ENCODE data around the gene ABTB2. TPM values are rescaled to one million over a fixed set of nuclear protein-coding genes. Genes with fewer than 3 reads are reported as not detected.

ABTB2 gene
- total RNA-seq, 1 donor from 2014 or later, result 73.0 TPM

DNA sequence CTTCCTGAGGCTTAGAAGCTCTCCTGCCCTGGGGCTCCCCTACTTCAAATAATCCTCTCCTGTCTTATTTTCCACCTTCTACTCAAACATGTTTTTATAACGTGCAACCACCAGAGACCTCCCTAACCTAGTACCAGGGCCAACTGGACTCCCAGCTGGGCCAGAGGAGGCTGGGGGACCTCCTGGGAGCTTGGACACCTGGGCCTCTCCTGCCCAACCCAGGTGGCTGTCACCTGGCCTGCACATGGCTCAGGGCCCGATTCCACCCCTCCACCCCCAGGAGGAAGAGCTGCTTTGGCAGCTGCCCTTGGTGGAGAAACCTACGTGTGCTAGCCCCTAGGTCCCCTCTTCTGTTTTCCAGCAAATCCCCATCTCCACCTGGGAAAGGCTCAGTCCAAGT lies 105.2 kb downstream of the ABTB2 start:
- ATAC-seq (ENCODE audit: low read depth) (no peak), DNase-seq (no peak)
- Mint-ChIP-seq H3K4me1 (peaks cover 47% of the 10 kb centered on the region), H3K9me3 (no peaks in the 10 kb centered on the region), H3K27ac (peak overlapping the region; percentile 59), H3K4me3 (no peak overlapping the region), H3K36me3 (ENCODE audit: low read depth) (peaks cover 3% of the 10 kb centered on the region), H3K27me3 (no peaks in the 10 kb centered on the region)
- TF ChIP-seq, protein P1, sequence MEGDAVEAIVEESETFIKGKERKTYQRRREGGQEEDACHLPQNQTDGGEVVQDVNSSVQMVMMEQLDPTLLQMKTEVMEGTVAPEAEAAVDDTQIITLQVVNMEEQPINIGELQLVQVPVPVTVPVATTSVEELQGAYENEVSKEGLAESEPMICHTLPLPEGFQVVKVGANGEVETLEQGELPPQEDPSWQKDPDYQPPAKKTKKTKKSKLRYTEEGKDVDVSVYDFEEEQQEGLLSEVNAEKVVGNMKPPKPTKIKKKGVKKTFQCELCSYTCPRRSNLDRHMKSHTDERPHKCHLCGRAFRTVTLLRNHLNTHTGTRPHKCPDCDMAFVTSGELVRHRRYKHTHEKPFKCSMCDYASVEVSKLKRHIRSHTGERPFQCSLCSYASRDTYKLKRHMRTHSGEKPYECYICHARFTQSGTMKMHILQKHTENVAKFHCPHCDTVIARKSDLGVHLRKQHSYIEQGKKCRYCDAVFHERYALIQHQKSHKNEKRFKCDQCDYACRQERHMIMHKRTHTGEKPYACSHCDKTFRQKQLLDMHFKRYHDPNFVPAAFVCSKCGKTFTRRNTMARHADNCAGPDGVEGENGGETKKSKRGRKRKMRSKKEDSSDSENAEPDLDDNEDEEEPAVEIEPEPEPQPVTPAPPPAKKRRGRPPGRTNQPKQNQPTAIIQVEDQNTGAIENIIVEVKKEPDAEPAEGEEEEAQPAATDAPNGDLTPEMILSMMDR (IDR thresholded peaks at IDR 0.05), result no peak
- ChIA-PET POLR2A (interaction anchor here (2.6 to 6.0 kb wide), 3 partner anchors 12 to 105 kb away, joined by 20 to 80 read pairs (median 37); partner anchors contain the start of gene ABTB2), CTCF (interaction anchor here (3.3 kb wide), 1 partner anchor 78 kb away, joined by 24 read pairs; no protein-coding TSS in a partner anchor)
- intact Hi-C loops (cut with micrococcal nuclease), result loop anchor here (5.0 kb wide), 2 partner anchors 185 to 200 kb away; partner anchors contain the start of genes CAPRIN1 and CAT

DNA sequence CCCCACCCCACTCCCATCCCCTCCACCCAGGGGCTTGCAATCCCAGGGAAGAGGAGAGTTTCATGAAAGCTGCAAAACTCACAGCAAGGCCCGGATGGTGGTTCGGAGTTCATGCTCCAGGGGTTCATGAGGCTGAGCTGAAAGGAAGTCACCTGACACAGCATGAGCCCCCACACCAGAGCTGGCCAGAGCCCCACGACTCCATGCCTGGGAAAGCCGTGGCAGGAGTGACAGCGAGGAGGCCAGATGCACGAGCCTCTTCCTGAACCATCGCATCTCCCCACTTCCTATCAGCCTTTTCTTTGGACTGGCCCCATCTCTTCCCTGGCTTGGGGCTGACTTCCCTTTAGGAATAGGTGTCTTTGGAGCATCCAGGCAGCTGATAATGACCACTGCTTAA lies 105.8 kb downstream of the ABTB2 start:
- Mint-ChIP-seq H3K4me3 (no peak overlapping the region), H3K27ac (peak overlapping the region; percentile 59), H3K9me3 (no peaks in the 10 kb centered on the region), H3K27me3 (no peaks in the 10 kb centered on the region), H3K4me1 (peaks cover 51% of the 10 kb centered on the region), H3K36me3 (ENCODE audit: low read depth) (peaks cover 3% of the 10 kb centered on the region)
- ATAC-seq (ENCODE audit: low read depth) (no peak), DNase-seq (no peak)
- intact Hi-C loops (cut with micrococcal nuclease), result loop anchor here (5.0 kb wide), 2 partner anchors 185 to 200 kb away; partner anchors contain the start of genes CAPRIN1 and CAT
- ChIA-PET POLR2A (interaction anchor here (1.0 to 6.0 kb wide), 6 partner anchors 9 to 147 kb away, joined by 3 to 80 read pairs (median 14); partner anchors contain the start of genes ABTB2 and NAT10), CTCF (interaction anchor here (1.3 to 3.3 kb wide), 3 partner anchors 18 to 107 kb away, joined by 5 to 24 read pairs (median 6); no protein-coding TSS in a partner anchor)
- TF ChIP-seq, protein P1 (IDR thresholded peaks at IDR 0.05), result no peak

DNA sequence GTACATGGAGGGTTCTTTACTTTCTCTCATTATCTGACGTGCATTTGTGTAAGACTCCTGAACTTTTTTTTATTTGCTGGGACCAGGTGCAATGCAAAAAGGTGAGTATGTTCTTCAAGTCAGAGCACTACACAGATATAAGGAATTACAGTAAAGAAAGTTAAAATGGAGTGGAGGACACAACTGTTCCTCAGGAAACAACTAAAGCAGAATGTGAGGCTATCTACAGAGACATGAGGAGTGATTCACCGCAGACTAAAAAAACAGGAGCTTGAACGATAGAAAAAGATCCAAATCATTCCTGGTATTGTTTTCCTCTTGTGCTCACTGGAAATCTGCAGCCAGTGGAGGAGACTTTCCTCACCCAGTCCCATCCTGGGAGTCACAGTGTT lies 106.2 kb downstream of the ABTB2 start:
- Mint-ChIP-seq H3K4me3 (peak overlapping the region; percentile 55), H3K27me3 (no peaks in the 10 kb centered on the region), H3K9me3 (no peaks in the 10 kb centered on the region), H3K36me3 (ENCODE audit: low read depth) (peaks cover 3% of the 10 kb centered on the region), H3K4me1 (peaks cover 51% of the 10 kb centered on the region), H3K27ac (peak overlapping the region; percentile 71)
- DNase-seq (no peak), ATAC-seq (ENCODE audit: low read depth) (no peak)
- intact Hi-C loops (cut with micrococcal nuclease), result loop anchor here (1.0 to 5.0 kb wide), 7 partner anchors 9 to 995 kb away; partner anchors contain the start of genes ABTB2, CAPRIN1, CAT and HIPK3
- TF ChIP-seq, protein P1 (IDR thresholded peaks at IDR 0.05), result no peak
- ChIA-PET POLR2A (interaction anchor here (1.0 to 6.0 kb wide), 7 partner anchors 9 to 146 kb away, joined by 3 to 80 read pairs (median 7); partner anchors contain the start of genes ABTB2 and NAT10), CTCF (interaction anchor here (1.3 to 3.3 kb wide), 3 partner anchors 18 to 107 kb away, joined by 5 to 24 read pairs (median 6); no protein-coding TSS in a partner anchor)

DNA sequence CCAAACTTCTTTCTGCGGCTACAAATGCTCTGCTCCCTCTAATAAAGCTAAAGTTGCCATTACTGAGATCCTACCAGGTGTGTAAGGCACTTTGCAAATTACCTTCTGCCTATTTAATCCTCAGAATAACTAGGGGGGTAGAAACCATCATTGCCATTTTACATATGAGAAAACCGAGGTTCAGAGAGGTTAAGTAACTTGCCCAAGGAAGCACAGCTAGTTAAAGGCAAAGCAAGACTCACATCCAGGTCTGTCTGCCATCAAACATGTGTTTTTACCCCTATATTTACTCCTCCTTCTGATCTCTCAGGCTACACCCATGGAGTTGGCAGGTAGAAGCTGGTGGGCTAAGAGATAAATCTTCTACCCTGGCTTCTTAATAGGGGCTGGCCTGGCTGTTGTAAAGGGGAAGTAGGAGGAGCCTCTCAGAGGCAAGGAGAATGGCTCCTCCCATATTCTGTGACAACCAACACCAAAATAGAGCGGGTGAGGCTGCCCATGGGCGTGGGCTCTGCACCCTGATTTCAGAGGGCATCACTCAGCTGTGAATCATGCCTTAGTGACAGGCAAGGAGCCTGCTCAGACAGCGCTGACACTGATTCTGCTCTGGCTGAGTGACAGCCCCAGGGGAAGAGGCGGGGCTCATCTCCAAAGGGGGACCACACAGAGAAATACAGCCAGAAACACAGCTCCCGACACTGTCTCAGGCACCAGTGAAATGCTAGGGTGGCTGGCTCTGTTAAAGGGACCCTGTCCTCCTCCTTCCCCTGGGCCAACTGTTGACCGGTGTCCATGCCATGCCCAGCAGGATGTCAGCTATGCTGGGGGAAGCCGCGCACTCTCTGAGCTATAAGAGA lies 106.8 kb downstream of the ABTB2 start:
- Mint-ChIP-seq H3K27ac (peak overlapping the region; percentile 71), H3K9me3 (no peaks in the 10 kb centered on the region), H3K4me1 (peaks cover 55% of the 10 kb centered on the region), H3K36me3 (ENCODE audit: low read depth) (peaks cover 3% of the 10 kb centered on the region), H3K4me3 (peak overlapping the region; percentile 55), H3K27me3 (no peaks in the 10 kb centered on the region)
- ChIA-PET POLR2A (interaction anchor here (0.8 to 6.0 kb wide), 10 partner anchors 9 to 198 kb away, joined by 3 to 80 read pairs (median 4); partner anchors contain the start of genes ABTB2 and NAT10), CTCF (interaction anchor here (0.6 to 3.3 kb wide), 6 partner anchors 11 to 108 kb away, joined by 3 to 24 read pairs (median 5); no protein-coding TSS in a partner anchor)
- intact Hi-C loops (cut with micrococcal nuclease), result loop anchor here (1.0 to 5.0 kb wide), 7 partner anchors 9 to 994 kb away; partner anchors contain the start of genes ABTB2, CAPRIN1, CAT and HIPK3
- peak; percentile 63 for DNase-seq
- TF ChIP-seq, protein P1 (IDR thresholded peaks at IDR 0.05), result no peak
- peak; percentile 98 for ATAC-seq (ENCODE audit: low read depth)

Measured in activated B cell treated with CpG ODN at 0.5 μM for 24 hours (primary cell).